ENCODE measurements around the gene CMTM8.

DNA sequence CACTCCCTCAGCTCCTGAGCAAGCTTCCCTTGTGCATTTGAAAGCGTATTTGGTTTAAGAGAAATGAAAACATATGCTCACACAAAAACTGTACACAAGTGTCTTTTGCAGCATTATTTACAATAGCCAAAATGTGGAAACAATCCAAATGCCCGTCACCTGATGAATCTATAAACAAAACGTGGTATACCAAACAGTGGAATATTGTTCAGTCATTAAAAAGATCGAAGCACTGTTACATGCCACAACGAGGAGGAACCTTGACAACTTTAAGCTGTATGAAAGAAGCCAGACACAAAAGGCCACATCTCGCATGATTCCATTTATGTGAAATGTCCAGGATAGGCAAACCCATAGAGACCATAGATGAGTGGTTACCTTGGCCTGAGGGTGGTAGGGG is 81.6 kb downstream of the CMTM8 start:
- TF ChIP-seq CTCF (IDR thresholded peaks at IDR 0.05; ENCODE audit: low read depth, low read length) = no peak
- TF ChIP-seq EZH2phosphoT487 (IDR thresholded peaks at IDR 0.05; ENCODE audit: low read depth) = no peak

Measured in OCI-LY3 (cell line).